ENCODE data around the gene ELL2.

DNA sequence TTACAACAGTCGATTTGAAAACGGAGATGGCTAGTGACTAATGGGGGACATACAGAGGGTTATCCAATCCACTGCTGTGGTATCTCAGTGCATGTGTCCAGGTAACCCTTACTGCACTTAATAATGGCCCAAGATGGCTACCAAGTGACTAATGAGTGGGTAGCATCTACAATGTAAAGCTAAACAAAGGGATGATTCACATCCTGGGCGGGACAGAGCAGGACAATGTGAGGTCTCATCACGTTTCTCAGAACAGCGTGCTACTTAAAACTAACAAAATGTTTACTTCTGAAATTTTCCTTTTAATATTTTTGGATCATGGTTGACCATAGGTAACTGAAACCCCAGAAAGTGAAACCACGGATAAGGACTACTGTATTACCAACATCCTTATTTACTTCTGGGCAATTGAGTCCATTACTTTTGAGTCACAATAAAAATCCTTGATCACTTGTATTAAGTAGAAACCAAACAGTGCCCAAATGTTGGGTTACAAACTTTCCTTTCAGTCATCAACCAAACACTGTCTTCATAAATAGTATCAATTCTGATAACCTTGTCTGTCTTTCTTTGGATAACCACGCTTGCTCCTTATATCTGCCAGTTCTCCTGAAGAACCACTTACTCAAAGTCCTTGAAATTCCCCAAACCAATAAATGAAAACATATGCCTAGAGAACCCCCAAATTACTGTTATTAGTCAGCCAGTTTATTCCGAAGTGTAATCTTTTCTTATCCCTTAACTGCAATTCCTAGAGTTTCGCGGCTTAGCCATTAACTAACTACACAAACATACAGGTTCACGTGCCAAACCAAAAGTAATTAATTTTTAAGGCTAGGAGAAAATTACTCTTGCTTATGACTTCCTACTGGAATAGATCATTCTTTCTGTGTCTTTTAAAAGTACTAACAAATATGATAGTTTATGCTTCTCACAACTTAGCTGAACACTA, 59.7 kb downstream of the ELL2 start:
- TF ChIP-seq, protein P1, sequence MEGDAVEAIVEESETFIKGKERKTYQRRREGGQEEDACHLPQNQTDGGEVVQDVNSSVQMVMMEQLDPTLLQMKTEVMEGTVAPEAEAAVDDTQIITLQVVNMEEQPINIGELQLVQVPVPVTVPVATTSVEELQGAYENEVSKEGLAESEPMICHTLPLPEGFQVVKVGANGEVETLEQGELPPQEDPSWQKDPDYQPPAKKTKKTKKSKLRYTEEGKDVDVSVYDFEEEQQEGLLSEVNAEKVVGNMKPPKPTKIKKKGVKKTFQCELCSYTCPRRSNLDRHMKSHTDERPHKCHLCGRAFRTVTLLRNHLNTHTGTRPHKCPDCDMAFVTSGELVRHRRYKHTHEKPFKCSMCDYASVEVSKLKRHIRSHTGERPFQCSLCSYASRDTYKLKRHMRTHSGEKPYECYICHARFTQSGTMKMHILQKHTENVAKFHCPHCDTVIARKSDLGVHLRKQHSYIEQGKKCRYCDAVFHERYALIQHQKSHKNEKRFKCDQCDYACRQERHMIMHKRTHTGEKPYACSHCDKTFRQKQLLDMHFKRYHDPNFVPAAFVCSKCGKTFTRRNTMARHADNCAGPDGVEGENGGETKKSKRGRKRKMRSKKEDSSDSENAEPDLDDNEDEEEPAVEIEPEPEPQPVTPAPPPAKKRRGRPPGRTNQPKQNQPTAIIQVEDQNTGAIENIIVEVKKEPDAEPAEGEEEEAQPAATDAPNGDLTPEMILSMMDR (conservative IDR thresholded peaks at IDR 0.05 in 1 of 2, IDR thresholded peaks at IDR 0.05 in 1 of 2; ENCODE audit: low read depth in 1 of 2, low read length in 2 of 2) = no peak
- no peak for TF ChIP-seq EZH2 (IDR thresholded peaks at IDR 0.05; ENCODE audit: low read length, missing control alignments)

Measured in fibroblast of lung (primary cell).